ENCODE measurements around the gene SERHL2.
A peak's percentile ranks its signal among the peaks of the same experiment; 100 is the strongest.
"Not testable (repeated sequence)": the region's sequence is repeated elsewhere in the genome, so short reads cannot be mapped to it uniquely, and the experiment has no call there.

Gene SERHL2

DNA sequence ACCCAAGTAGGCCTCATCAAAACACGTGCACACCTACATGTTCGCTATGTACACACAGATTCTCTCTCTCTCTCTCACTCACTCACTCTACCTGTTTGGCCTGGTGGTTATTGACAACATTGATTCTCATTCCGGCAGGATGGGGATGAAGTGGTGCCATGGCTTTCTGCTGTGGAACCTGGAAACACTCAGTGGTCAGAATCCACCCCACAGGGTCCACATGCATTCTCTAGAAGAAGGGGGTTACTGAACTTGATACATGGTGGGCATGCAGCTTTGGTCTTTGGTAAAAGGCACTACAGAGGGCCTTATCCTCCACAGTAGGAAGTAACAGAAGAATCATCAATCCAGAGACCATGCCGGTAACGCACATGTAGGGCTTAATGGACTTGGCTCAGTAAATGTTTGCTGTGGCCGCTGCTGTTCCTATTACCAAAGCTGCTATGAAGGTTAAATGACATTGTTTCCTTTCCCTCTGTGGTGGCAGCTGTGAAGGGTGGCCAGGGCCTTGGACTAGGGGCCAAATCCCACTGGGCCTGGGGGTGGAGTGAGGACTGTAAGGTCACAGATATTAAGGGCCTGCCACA lies 48.2 kb downstream of the SERHL2 start:
- TF ChIP-seq, protein P1, sequence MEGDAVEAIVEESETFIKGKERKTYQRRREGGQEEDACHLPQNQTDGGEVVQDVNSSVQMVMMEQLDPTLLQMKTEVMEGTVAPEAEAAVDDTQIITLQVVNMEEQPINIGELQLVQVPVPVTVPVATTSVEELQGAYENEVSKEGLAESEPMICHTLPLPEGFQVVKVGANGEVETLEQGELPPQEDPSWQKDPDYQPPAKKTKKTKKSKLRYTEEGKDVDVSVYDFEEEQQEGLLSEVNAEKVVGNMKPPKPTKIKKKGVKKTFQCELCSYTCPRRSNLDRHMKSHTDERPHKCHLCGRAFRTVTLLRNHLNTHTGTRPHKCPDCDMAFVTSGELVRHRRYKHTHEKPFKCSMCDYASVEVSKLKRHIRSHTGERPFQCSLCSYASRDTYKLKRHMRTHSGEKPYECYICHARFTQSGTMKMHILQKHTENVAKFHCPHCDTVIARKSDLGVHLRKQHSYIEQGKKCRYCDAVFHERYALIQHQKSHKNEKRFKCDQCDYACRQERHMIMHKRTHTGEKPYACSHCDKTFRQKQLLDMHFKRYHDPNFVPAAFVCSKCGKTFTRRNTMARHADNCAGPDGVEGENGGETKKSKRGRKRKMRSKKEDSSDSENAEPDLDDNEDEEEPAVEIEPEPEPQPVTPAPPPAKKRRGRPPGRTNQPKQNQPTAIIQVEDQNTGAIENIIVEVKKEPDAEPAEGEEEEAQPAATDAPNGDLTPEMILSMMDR (IDR thresholded peaks at IDR 0.05), result no peak
- no peak overlapping the region for H3K27ac ChIP-seq
- no peak for DNase-seq (ENCODE audit: low spot score)
- no peak overlapping the region for H3K4me3 ChIP-seq

DNA sequence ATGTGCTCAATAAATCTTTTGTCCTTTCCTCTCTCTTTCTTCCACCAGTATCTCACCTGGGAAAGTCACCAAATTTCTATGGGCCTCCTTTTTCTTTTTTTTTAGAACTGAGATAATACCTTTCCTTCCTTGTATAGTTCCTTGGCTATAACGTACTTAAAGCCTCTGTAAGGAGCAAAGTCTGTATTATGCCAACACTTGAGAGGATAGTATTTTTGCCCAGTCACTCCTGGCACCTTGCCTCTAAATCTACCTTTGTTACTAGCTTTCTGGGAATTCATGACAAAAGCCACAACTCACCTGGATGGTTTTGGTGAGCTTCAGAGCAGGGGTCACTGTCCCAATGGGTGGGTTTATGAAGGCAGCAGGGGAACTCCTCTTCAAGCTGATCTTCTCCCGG lies 48.7 kb downstream of the SERHL2 start:
- TF ChIP-seq, protein P1 (IDR thresholded peaks at IDR 0.05), result no peak
- H3K4me3 ChIP-seq, result no peak overlapping the region
- no peak overlapping the region for H3K27ac ChIP-seq
- no peak for DNase-seq (ENCODE audit: low spot score)

DNA sequence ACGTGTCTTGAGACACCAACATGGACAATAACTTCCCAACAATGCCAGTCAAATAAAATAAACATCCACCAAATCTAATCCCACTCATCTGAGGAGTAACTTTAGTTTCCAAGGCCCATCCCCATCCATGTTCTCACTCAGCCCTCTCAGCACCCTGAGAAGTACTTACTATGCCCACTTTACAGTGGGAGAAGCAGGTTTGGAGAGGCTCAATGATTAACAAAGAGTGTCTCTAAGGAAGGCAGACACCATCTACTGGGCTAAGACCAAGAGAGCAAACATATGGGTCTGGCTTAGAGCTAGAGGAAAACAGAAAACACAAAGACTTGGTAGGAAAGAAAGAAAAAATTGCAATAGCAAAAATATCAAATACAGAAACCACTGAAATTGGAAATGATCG lies 49.7 kb downstream of the SERHL2 start:
- Histone ChIP-seq H3K27ac (no peak overlapping the region), H3K4me3 (no peak overlapping the region)
- TF ChIP-seq, protein P1 (IDR thresholded peaks at IDR 0.05), result no peak
- no peak for DNase-seq (ENCODE audit: low spot score)

DNA sequence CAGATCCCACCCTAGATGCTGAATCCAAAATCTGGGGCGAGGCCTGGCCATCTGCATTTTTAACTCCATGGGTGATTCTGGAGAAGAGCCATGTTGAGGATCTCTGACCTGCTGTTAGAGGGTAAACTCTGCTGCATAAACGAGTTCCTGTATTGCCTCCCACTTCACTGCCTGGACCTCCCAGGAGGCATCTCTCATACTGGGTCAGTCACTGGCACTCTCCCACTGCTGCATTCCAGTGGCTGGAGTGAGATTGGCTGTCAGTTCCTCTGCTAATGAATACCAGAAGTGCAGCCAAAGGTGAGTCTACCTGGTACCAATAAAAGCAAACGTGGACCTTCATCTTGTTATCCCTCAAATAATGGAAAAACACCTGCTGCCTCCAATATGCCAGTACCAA lies 50.6 kb downstream of the SERHL2 start:
- H3K4me3 ChIP-seq, result no peak overlapping the region
- no peak for DNase-seq (ENCODE audit: low spot score)
- H3K27ac ChIP-seq, result no peak overlapping the region
- TF ChIP-seq, protein P1 (IDR thresholded peaks at IDR 0.05), result no peak

DNA sequence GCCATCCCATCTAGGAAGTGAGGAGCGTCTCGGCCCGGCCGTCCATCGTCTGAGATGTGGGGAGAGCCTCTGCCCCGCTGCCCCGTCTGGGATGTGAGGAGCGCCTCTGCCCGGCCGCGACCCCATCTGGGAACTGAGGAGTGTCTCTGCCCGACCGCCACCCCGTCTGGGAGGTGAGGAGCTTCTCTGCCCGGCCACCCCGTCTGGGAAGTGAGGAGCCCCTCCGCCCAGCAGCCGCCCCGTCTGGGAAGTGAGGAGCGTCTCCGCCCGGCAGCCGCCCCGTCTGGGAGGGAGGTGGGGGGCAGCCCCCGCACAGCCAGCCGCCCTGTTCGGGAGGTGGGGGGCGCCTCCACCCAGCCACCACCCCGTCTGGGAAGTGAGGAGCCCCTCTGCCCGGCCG lies 53.9 kb downstream of the SERHL2 start:
- not testable (repeated sequence) for DNase-seq (ENCODE audit: low spot score); H3K27ac ChIP-seq; H3K4me3 ChIP-seq

DNA sequence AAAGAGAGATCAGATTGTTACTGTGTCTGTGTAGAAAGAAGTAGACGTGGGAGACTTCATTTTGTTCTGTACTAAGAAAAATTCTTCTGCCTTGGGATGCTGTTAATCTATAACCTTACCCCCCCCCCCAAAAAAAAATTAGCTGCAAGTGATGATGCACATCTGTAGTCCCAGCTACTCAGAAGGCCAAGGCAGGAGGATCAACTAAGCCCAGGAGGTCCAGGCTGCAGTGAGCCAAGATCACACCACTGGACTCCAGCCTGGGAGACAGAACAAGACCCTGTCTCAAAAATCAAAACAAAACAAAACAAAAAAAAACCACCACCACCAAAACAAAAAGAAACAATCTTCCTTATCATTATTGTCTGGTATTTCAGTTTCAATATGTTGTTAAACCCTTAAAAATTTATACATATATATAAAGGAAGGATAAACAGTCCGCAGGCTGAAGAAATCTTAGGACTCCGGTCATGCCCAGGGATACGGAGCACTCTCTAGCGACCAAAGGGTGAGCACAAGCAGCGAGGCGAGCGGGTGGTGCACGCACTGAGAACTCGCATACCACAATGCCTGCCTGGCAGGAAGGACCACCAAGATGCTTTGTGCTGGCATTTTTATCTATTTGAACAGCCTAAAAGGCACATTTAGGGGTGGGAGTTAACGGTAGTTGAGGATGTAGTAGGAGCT lies 54.5 kb downstream of the SERHL2 start:
- DNase-seq (ENCODE audit: low spot score), result no peak
- TF ChIP-seq, protein P1 (IDR thresholded peaks at IDR 0.05), result no peak
- H3K4me3 ChIP-seq, result peak overlapping the region; percentile 39
- H3K27ac ChIP-seq, result peak overlapping the region in 1 of 2 donors; percentile 74

DNA sequence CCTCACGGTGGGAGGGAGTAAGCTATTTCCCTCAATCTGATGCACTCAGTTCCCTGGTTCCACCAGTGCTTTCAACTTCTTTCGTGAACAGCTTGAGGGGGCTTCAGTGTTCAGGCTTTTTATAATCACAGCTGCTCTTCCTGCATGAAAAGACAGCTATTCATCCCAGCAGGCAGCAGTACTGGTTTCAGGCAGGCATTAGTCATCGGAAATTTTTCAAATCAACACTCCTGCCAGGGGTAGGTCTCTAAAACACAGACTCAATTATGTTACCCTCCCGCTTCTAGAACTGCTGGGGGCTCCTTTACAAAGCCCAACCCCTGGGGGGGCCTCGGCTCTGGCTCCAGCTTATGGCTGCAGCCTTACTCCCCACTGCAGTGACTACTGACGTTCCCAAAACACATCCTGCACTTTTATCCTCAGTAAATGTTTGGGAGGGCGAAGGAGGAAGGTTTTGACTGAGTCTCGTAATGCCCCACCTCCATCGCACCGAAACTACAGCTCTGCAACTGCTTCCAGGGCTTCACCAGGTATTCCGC lies 55.1 kb downstream of the SERHL2 start:
- peak overlapping the region; percentile 39 for H3K4me3 ChIP-seq
- peak overlapping the region in 1 of 2 donors; percentile 74 for H3K27ac ChIP-seq
- no peak for DNase-seq (ENCODE audit: low spot score)
- TF ChIP-seq, protein P1 (IDR thresholded peaks at IDR 0.05), result no peak
